Fibroblast of lung (primary cell): ENCODE data around the gene TMEM178A. TPM values are rescaled to one million over a fixed set of nuclear protein-coding genes. Genes with fewer than 3 reads are reported as not detected.

Experiments used
- DNase-seq, 2 donors: peaks; one replicate each; pipeline versions ENCODE4 v3.0.0 to v3.0.0-alpha.2; 2010; ENCODE audit warnings: low read depth in 2 of 2
- H2AFZ ChIP-seq: 2 replicates; pipeline ENCODE4 v1.5.1; 2012; ENCODE audit warnings: low read length, control low read depth, inconsistent platforms
- H3K27ac ChIP-seq: 2 replicates; pipeline ENCODE4 v1.5.1; 2011; ENCODE audit warnings: low read length, control low read depth; ENCODE audit not compliant: insufficient read depth
- H3K27me3 ChIP-seq: 2 replicates; pipeline ENCODE4 v1.5.1; 2011; ENCODE audit warnings: mild to moderate bottlenecking, low read length; ENCODE audit not compliant: control insufficient read depth, insufficient read depth
- H3K36me3 ChIP-seq: 2 replicates; pipeline ENCODE4 v1.5.1; 2011; ENCODE audit warnings: low read length; ENCODE audit not compliant: control insufficient read depth, insufficient read depth
- H3K4me1 ChIP-seq: 2 replicates; pipeline ENCODE4 v1.5.1; 2011; ENCODE audit warnings: low read length; ENCODE audit not compliant: control insufficient read depth, insufficient read depth; ENCODE audit errors: extremely low read depth
- H3K4me2 ChIP-seq: 2 replicates; pipeline ENCODE4 v1.5.1; 2011; ENCODE audit warnings: low read length, control low read depth; ENCODE audit not compliant: insufficient read depth; ENCODE audit errors: extremely low read depth
- H3K4me3 ChIP-seq, 4 experiments: fragments of 200-600 bp in 1 of 4; sonication (generic) in 1 of 4; replicated peaks in 1 of 4; 2 replicates each; pipeline ENCODE4 v1.5.1; 2011 to 2016; ENCODE audit warnings: low read length in 4 of 4, low read depth in 3 of 4, mild to moderate bottlenecking in 3 of 4, control low read depth in 2 of 4, inconsistent platforms in 1 of 4, mixed read lengths in 1 of 4; ENCODE audit not compliant: insufficient read depth in 1 of 4; ENCODE audit errors: control extremely low read depth in 1 of 4
- H3K79me2 ChIP-seq: 2 replicates; pipeline ENCODE4 v1.5.1; 2012; ENCODE audit warnings: mild to moderate bottlenecking, low read length, inconsistent platforms; ENCODE audit not compliant: control insufficient read depth, insufficient read depth
- H3K9ac ChIP-seq: 2 replicates; pipeline ENCODE4 v1.5.1; 2011; ENCODE audit warnings: mild to moderate bottlenecking, low read length, control low read depth; ENCODE audit not compliant: insufficient read depth
- H3K9me3 ChIP-seq: 2 replicates; pipeline ENCODE4 v1.5.1; 2012; ENCODE audit warnings: low read depth, low read length; ENCODE audit not compliant: control insufficient read depth, insufficient read depth
- H4K20me1 ChIP-seq: 2 replicates; pipeline ENCODE4 v1.5.1; 2011; ENCODE audit warnings: low read length; ENCODE audit not compliant: control insufficient read depth, insufficient read depth; ENCODE audit errors: extremely low read depth
- EZH2 ChIP-seq: IDR thresholded peaks from 2 replicates; pipeline ENCODE4 v1.5.1; 2012; ENCODE audit warnings: low read length, control low read depth, mild to moderate bottlenecking; ENCODE audit errors: missing control alignments
- polyA plus RNA-seq, 2 donors: library from polyadenylated mRNA; depleted of rRNA in 1 of 2; stranded (reverse) in 1 of 2; unstranded in 1 of 2; fragments of >200 nt; gene quantifications; 2 replicates each; pipeline ENCODE4 v1.2.1, GENCODE V29; 2011 to 2012; ENCODE audit warnings: missing spikeins in 1 of 2
- total RNA-seq: library from RNA; depleted of rRNA; stranded (reverse); fragments of >200 nt; gene quantifications from 2 replicates; pipeline ENCODE4 v1.2.1, GENCODE V29; 2014
- TF ChIP-seq, protein P1 (sequence below), 2 donors: IDR thresholded peaks in 1 of 2; conservative IDR thresholded peaks in 1 of 2; 1 replicate in 1 of 2; 2 replicates in 1 of 2; pipeline ENCODE4 v1.5.1; 2011 to 2012; ENCODE audit warnings: low read length in 2 of 2, control low read depth in 1 of 2, inconsistent platforms in 1 of 2, low read depth in 1 of 2, mild to moderate bottlenecking in 1 of 2

TMEM178A gene
- total and polyA plus RNA-seq, 2 donors (not counting 1 experiment from before 2014, with no cell fraction given): 1.5 to 6.9 TPM

DNA sequence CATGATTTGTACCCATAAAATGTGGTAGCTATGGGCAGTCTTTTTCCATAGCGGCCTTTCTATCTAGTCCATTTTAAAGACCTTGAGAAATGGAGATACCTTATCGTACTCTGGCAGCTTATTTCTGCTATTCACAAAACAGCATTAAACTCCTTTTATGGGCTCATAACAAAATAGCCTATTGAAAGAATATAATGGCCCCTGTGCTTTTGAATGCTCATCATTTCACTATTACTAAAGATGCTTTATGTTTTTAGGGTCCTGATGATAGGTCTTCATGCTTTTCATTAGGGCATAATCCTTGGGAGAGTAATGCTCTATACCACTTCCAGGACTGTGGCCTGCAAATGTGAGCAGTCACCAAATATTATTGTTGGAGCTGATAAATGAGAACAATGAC is 7.3 kb upstream of the TMEM178A start:
- no peaks in the 10 kb centered on the region for H3K79me2 ChIP-seq
- H3K4me3 ChIP-seq: no peak overlapping the region
- no peak overlapping the region for H2AFZ ChIP-seq

GRCh38 chr2:39659765-39660611 is 5.7 kb upstream of the TMEM178A start:
- H4K20me1 ChIP-seq: no peaks in the 10 kb centered on the region
- DNase-seq: no peak
- H3K27me3 ChIP-seq: peaks cover 5% of the 10 kb centered on the region
- H3K9ac ChIP-seq: no peak overlapping the region
- no peaks in the 10 kb centered on the region for H3K36me3 ChIP-seq
- no peaks in the 10 kb centered on the region for H3K9me3 ChIP-seq
- H3K79me2 ChIP-seq: no peaks in the 10 kb centered on the region
- peaks cover 3% of the 10 kb centered on the region for H3K4me1 ChIP-seq
- TF ChIP-seq, protein P1, sequence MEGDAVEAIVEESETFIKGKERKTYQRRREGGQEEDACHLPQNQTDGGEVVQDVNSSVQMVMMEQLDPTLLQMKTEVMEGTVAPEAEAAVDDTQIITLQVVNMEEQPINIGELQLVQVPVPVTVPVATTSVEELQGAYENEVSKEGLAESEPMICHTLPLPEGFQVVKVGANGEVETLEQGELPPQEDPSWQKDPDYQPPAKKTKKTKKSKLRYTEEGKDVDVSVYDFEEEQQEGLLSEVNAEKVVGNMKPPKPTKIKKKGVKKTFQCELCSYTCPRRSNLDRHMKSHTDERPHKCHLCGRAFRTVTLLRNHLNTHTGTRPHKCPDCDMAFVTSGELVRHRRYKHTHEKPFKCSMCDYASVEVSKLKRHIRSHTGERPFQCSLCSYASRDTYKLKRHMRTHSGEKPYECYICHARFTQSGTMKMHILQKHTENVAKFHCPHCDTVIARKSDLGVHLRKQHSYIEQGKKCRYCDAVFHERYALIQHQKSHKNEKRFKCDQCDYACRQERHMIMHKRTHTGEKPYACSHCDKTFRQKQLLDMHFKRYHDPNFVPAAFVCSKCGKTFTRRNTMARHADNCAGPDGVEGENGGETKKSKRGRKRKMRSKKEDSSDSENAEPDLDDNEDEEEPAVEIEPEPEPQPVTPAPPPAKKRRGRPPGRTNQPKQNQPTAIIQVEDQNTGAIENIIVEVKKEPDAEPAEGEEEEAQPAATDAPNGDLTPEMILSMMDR (conservative IDR thresholded peaks at IDR 0.05 in 1 of 2, IDR thresholded peaks at IDR 0.05 in 1 of 2; ENCODE audit: low read depth in 1 of 2, low read length in 2 of 2): no peak
- TF ChIP-seq EZH2: no peak
- no peak overlapping the region for H2AFZ ChIP-seq
- no peak overlapping the region for H3K4me2 ChIP-seq
- H3K4me3 ChIP-seq: no peak overlapping the region
- H3K27ac ChIP-seq: no peak overlapping the region

More for the DNA sequence above, 7.3 kb upstream of the TMEM178A start:
- H3K4me1 ChIP-seq: peaks cover 3% of the 10 kb centered on the region
- H3K27ac ChIP-seq: no peak overlapping the region
- no peaks in the 10 kb centered on the region for H4K20me1 ChIP-seq
- no peak for DNase-seq
- H3K9ac ChIP-seq: no peak overlapping the region
- no peaks in the 10 kb centered on the region for H3K27me3 ChIP-seq
- TF ChIP-seq, protein P1 (conservative IDR thresholded peaks at IDR 0.05 in 1 of 2, IDR thresholded peaks at IDR 0.05 in 1 of 2; ENCODE audit: low read depth in 1 of 2, low read length in 2 of 2): no peak
- no peak for TF ChIP-seq EZH2
- no peak overlapping the region for H3K4me2 ChIP-seq
- H3K36me3 ChIP-seq: no peaks in the 10 kb centered on the region
- H3K9me3 ChIP-seq: no peaks in the 10 kb centered on the region

DNA sequence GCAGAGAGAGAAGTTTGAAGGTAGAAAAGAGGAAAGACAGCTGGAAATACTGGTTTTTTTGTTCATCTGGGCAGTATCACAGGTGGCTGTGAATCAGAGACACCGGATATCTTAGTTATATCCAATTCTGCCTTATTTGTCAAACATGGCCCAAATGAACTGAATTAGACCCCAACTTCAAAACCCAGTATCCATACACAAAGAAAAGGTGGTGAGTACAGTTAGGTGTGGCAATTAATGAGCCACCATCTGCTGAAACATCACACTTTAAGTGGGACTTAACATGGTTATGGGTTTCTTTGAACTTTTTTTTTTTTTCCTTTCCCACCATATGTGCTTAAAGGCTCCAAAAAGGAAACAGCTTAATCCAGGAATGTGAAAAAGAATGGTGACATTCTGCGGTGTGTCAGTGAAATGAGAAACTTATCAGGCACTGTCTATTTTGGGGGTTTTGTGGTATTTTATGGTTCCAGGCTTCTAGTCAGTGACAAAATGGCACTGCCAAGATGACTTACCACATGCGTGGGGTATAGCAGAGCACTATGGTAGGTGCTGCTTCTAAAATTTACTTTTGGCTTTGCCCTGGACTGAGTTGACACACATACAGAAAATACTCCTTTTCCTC is 5.0 kb upstream of the TMEM178A start:
- DNase-seq: peak in 1 of 2 donors; percentile 31
- Histone ChIP-seq H3K4me2 (no peak overlapping the region), H2AFZ (no peak overlapping the region), H3K27me3 (peaks cover 9% of the 10 kb centered on the region), H3K4me1 (peaks cover 3% of the 10 kb centered on the region), H3K4me3 (no peak overlapping the region), H3K36me3 (no peaks in the 10 kb centered on the region), H3K27ac (no peak overlapping the region), H3K79me2 (no peaks in the 10 kb centered on the region), H3K9ac (no peak overlapping the region), H4K20me1 (no peaks in the 10 kb centered on the region), H3K9me3 (no peaks in the 10 kb centered on the region)
- TF ChIP-seq, protein P1 (conservative IDR thresholded peaks at IDR 0.05 in 1 of 2, IDR thresholded peaks at IDR 0.05 in 1 of 2; ENCODE audit: low read depth in 1 of 2, low read length in 2 of 2): no peak
- no peak for TF ChIP-seq EZH2
